RWPE2 (cell line): Measurements from ENCODE around the gene TAF13.
A peak's percentile ranks its signal among the peaks of the same experiment; 100 is the strongest.
"Not testable (repeated sequence)": the region's sequence is repeated elsewhere in the genome, so short reads cannot be mapped to it uniquely, and the experiment has no call there.

Source experiments
- ATAC-seq: fragments of 200-7000 bp; cut with Tn5 transposase; 3 replicates; pipeline ENCODE4 v1.9.1; 2021; ENCODE audit warnings: low read depth
- DNase-seq: peaks from one replicate; pipeline ENCODE4 v3.0.0-alpha.2; 2020; ENCODE audit warnings: low spot score
- H3K27ac ChIP-seq: fragments of 450-650 bp; 2 replicates; pipeline ENCODE4 v1.5.1; 2017; ENCODE audit warnings: mild to moderate bottlenecking; ENCODE audit not compliant: poor library complexity, severe bottlenecking
- H3K27me3 ChIP-seq: fragments of 250-450 bp; sonication (Bioruptor Pico); 2 replicates; pipeline ENCODE4 v1.5.1; 2021; ENCODE audit warnings: mild to moderate bottlenecking, moderate library complexity; ENCODE audit not compliant: insufficient read depth, poor library complexity, severe bottlenecking
- H3K36me3 ChIP-seq: fragments of 250-450 bp; sonication (Bioruptor Pico); 2 replicates; pipeline ENCODE4 v1.5.1; 2020; ENCODE audit warnings: low read depth, mild to moderate bottlenecking, moderate library complexity
- H3K4me1 ChIP-seq: fragments of 250-450 bp; sonication (Bioruptor Pico); 2 replicates; pipeline ENCODE4 v1.5.1; 2021; ENCODE audit warnings: mild to moderate bottlenecking, moderate library complexity; ENCODE audit not compliant: insufficient read depth, poor library complexity, severe bottlenecking
- H3K4me3 ChIP-seq: fragments of 250-450 bp; sonication (Bioruptor Pico); 2 replicates; pipeline ENCODE4 v1.5.1; 2021; ENCODE audit warnings: mild to moderate bottlenecking, moderate library complexity; ENCODE audit not compliant: severe bottlenecking
- H3K9me3 ChIP-seq: fragments of 250-450 bp; sonication (Bioruptor Pico); 2 replicates; pipeline ENCODE4 v1.5.1; 2021; ENCODE audit warnings: mild to moderate bottlenecking, moderate library complexity; ENCODE audit not compliant: severe bottlenecking
- TF ChIP-seq, protein P1 (sequence below): fragments of 450-650 bp; IDR thresholded peaks from one replicate; pipeline ENCODE4 v1.5.1; 2017; ENCODE audit warnings: mild to moderate bottlenecking, moderate library complexity; ENCODE audit not compliant: poor library complexity, severe bottlenecking

The TAF13 gene

DNA sequence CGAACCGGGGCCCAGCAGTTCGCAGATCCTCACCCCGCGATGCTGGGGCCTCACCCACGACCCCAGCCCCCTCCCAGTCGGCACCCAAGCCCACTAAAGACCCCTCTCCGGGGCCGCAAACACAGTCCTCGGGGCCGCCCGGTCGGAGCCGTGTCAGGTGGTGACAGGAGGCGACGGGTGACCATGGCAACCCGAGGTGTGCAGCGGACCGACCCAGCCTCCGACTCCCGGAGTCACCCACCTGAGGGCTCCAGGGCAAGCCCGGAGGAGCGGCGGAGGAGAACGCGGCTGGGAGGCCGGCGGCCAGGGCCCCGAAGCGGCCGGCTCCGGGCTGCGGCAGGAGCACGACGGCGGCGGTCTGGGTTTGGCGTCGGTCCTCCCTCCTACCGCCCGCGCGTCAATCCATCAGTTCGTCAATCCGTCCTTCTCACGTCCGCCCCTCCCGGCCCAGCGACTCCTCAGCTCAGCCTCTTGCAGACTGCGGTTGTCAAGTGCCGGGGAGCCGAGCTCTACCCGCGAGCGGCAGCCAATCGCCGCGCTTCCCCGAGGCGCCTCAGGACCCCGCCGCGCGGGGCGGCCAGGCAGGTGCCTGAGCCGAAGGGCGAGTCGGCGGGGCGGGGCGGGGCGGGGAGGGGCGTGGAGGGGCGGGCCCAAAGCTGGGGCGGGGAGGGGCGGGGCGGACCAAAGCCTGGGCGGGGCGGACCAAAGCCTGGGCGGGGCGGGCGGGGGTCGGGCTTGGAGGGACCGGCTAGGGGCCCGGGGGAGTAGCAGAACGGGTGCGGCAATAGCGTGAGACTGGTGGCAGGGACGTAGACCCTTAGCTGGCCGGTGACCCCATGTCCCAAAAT lies 34.0 kb downstream of the TAF13 start, which contains the start of gene WDR47:
Gene WDR47 (minus strand): TSS at position 482 of the 848 bp plus-strand sequence. CDS start 18,590 bp downstream, outside the sequence.
- H3K27me3 ChIP-seq, result no peaks in the 10 kb centered on the region
- no peaks in the 10 kb centered on the region for H3K4me1 ChIP-seq
- H3K4me3 ChIP-seq, result peak within 1 kb of the TSS; percentile 88
- TF ChIP-seq, protein P1, sequence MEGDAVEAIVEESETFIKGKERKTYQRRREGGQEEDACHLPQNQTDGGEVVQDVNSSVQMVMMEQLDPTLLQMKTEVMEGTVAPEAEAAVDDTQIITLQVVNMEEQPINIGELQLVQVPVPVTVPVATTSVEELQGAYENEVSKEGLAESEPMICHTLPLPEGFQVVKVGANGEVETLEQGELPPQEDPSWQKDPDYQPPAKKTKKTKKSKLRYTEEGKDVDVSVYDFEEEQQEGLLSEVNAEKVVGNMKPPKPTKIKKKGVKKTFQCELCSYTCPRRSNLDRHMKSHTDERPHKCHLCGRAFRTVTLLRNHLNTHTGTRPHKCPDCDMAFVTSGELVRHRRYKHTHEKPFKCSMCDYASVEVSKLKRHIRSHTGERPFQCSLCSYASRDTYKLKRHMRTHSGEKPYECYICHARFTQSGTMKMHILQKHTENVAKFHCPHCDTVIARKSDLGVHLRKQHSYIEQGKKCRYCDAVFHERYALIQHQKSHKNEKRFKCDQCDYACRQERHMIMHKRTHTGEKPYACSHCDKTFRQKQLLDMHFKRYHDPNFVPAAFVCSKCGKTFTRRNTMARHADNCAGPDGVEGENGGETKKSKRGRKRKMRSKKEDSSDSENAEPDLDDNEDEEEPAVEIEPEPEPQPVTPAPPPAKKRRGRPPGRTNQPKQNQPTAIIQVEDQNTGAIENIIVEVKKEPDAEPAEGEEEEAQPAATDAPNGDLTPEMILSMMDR, result no peak
- H3K27ac ChIP-seq, result peak within 1 kb of the TSS; percentile 51
- no peaks in the 10 kb centered on the region for H3K9me3 ChIP-seq
- H3K36me3 ChIP-seq, result no peaks in the 10 kb centered on the region
- DNase-seq (peak; percentile 97), ATAC-seq (peak; percentile 97)

DNA sequence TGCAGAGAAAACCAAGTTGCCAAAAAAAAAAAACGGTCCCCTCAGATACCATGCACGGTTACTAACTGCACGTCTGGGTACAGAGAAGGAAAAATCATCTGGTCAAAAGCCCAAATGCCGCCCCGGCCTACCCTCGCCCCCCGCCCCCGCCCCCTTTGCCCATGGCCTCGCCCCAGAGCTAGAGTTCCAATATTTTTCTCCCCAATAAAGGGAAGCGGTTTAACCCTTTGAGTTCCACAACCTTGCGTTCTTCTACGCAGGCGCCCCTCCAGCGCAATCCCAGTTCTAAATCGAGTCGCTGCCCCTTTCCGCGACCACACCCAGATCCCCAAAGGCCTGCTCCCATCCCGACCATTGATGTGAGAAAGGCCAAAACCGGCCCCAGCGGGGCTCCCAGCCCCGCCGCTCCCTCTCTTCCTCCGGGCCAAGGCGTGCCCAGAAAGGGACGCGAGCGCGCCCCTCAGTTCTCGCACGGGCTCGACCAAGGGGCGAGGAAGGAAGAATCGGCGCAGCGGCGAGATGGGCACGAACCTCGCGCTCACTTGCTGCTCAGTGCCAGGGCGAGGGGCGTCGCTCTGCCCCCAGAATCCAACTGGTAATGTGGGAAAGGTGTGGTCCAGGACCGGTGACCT lies 34.7 kb downstream of the TAF13 start:
- Histone ChIP-seq H3K4me3 (peak overlapping the region; percentile 88), H3K9me3 (no peaks in the 10 kb centered on the region), H3K27me3 (no peaks in the 10 kb centered on the region), H3K4me1 (no peaks in the 10 kb centered on the region), H3K36me3 (no peaks in the 10 kb centered on the region), H3K27ac (peak overlapping the region; percentile 51)
- TF ChIP-seq, protein P1, result no peak
- ATAC-seq (peak; percentile 40), DNase-seq (no peak)

DNA sequence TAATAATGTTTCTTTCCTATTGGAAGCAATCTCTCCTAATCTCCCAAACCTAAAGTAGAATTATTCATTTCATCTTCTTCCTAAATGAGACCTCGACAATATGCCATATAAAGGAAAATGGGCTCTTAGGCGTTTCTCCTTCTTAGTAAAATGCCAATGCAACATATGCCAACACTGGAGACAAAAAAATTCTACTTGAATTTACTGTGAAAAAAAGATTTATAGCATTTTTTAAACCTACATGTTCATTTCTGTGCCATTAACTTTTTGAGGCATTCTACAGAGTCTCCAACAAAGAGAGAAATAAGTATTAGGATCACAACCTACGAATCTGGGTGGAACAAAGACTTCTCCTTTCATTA lies 35.2 kb downstream of the TAF13 start:
- Histone ChIP-seq H3K36me3 (no peaks in the 10 kb centered on the region), H3K27me3 (no peaks in the 10 kb centered on the region), H3K4me1 (no peaks in the 10 kb centered on the region), H3K9me3 (no peaks in the 10 kb centered on the region), H3K27ac (peak overlapping the region; percentile 51), H3K4me3 (peak overlapping the region; percentile 88)
- TF ChIP-seq, protein P1, result no peak
- no peak for DNase-seq
- no peak for ATAC-seq

DNA sequence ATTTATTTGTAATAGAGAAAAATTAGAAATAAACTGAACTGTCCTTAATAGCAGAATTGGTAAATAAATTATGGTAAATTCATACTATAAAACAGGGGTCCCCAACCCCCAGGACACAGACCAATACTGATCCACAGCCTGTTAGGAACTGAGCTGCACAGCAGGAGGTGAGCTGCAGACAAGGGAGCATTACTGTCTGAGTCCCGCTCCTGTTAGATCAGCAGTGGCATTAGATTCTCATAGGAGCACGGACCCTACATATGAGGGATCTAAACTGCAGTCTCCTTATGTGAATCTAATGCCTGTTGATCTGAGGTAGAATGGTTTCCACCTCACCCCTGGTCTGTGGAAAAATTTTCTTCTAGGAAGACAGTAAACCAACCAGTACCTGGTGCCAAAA lies 41.4 kb downstream of the TAF13 start:
- ATAC-seq, result no peak
- Histone ChIP-seq H3K27me3 (no peaks in the 10 kb centered on the region), H3K9me3 (no peaks in the 10 kb centered on the region), H3K36me3 (no peaks in the 10 kb centered on the region; the same call in 1 of the 2 replicates), H3K27ac (no peak overlapping the region), H3K4me1 (peaks cover 8% of the 10 kb centered on the region), H3K4me3 (no peak overlapping the region)
- DNase-seq, result no peak
- TF ChIP-seq, protein P1, result no peak

DNA sequence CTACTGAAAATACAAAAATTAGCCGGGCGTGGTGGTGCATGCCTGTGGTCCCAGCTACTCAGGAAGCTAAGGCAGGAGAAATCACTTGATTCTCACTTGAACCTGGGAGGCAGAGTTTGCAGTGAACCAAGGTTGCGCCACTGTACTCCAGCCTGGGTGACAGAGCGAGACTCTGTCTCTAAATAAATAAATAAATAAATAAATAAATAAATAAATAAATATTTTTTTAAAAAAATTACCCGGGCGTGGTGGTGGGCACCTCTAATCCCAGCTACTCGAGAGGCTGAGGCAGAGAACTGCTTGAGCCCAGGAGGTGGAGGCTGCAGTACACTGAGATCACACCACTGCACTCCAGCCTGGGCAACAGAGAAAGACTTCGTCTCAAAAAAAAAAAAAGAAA lies 46.3 kb downstream of the TAF13 start:
- not testable (repeated sequence) for H3K9me3 ChIP-seq, H3K27me3 ChIP-seq, DNase-seq, ATAC-seq, H3K27ac ChIP-seq, H3K4me3 ChIP-seq, H3K36me3 ChIP-seq
- peaks cover 20% of the 10 kb centered on the region for H3K4me1 ChIP-seq
